GM23338 (cell line): Measurements from ENCODE around the gene RIT2. TPM values are rescaled to one million over a fixed set of nuclear protein-coding genes. Genes with fewer than 3 reads are reported as not detected.

Experiments
- ATAC-seq: fragments of 200-7000 bp; cut with Tn5 transposase; 3 replicates; pipeline ENCODE4 v1.9.1; 2020
- DNase-seq: peaks from one replicate; pipeline ENCODE4 v3.0.0-alpha.2; 2015; ENCODE audit warnings: low spot score
- H2AFZ ChIP-seq: fragments of 200-600 bp; sonication (generic); 2 replicates; pipeline ENCODE4 v1.8.0; 2016; ENCODE audit warnings: antibody characterized with exemption, mild to moderate bottlenecking, moderate library complexity
- H3F3A ChIP-seq: fragments of 200-600 bp; sonication (generic); replicated peaks from 2 replicates; pipeline ENCODE4 v1.8.0; 2017; ENCODE audit warnings: antibody characterized with exemption, mixed run types, low read depth
- H3K27ac ChIP-seq: fragments of 200-600 bp; sonication (generic); 2 replicates; pipeline ENCODE4 v1.6.1; 2016; ENCODE audit warnings: low read depth
- H3K27me3 ChIP-seq: fragments of 200-600 bp; sonication (generic); 2 replicates; pipeline ENCODE4 v1.8.0; 2016; ENCODE audit warnings: mild to moderate bottlenecking, mixed run types, moderate library complexity; ENCODE audit not compliant: insufficient read depth
- H3K36me3 ChIP-seq: fragments of 200-600 bp; sonication (generic); 2 replicates; pipeline ENCODE4 v1.8.0; 2016; ENCODE audit warnings: mild to moderate bottlenecking; ENCODE audit not compliant: insufficient read depth
- H3K4me1 ChIP-seq: fragments of 200-600 bp; sonication (generic); 2 replicates; pipeline ENCODE4 v1.8.0; 2016; ENCODE audit warnings: mild to moderate bottlenecking, moderate library complexity; ENCODE audit not compliant: insufficient read depth
- H3K4me2 ChIP-seq: fragments of 200-600 bp; sonication (generic); 2 replicates; pipeline ENCODE4 v1.7.1; 2017; ENCODE audit warnings: mixed run types
- H3K4me3 ChIP-seq: fragments of 200-600 bp; sonication (generic); 2 replicates; pipeline ENCODE4 v1.6.1; 2016; ENCODE audit warnings: mixed run types
- H3K79me2 ChIP-seq: fragments of 200-600 bp; sonication (generic); replicated peaks from 2 replicates; pipeline ENCODE4 v1.8.0; 2017; ENCODE audit warnings: mild to moderate bottlenecking; ENCODE audit not compliant: insufficient read depth
- H3K9me2 ChIP-seq: fragments of 200-600 bp; sonication (generic); 2 replicates; pipeline ENCODE4 v1.8.0; 2017; ENCODE audit not compliant: insufficient read depth
- H4K20me1 ChIP-seq: fragments of 200-600 bp; sonication (generic); replicated peaks from 2 replicates; pipeline ENCODE4 v1.8.0; 2017; ENCODE audit warnings: mild to moderate bottlenecking; ENCODE audit not compliant: insufficient read depth
- H3K27ac Mint-ChIP-seq: 2 replicates; pipeline ENCODE4 v1.8.0; 2020; ENCODE audit warnings: inconsistent platforms, mild to moderate bottlenecking, moderate library complexity, mixed read lengths
- H3K27me3 Mint-ChIP-seq: 3 replicates; pipeline ENCODE4 v1.8.0; 2022; ENCODE audit warnings: low read depth, mild to moderate bottlenecking, moderate library complexity, mixed read lengths, inconsistent platforms; ENCODE audit not compliant: insufficient read depth, poor library complexity
- H3K36me3 Mint-ChIP-seq: 3 replicates; pipeline ENCODE4 v1.8.0; 2021; ENCODE audit warnings: low read depth, mild to moderate bottlenecking, inconsistent platforms, moderate library complexity, mixed read lengths
- H3K4me1 Mint-ChIP-seq: 3 replicates; pipeline ENCODE4 v1.8.0; 2020; ENCODE audit warnings: mild to moderate bottlenecking, inconsistent platforms, mixed read lengths
- H3K4me3 Mint-ChIP-seq: 3 replicates; pipeline ENCODE4 v1.8.0; 2021; ENCODE audit warnings: moderate library complexity, mild to moderate bottlenecking, inconsistent platforms, mixed read lengths
- H3K9me3 Mint-ChIP-seq: 3 replicates; pipeline ENCODE4 v1.8.0; 2020; ENCODE audit warnings: moderate library complexity, mild to moderate bottlenecking, inconsistent platforms, mixed read lengths
- CREB1 ChIP-seq: fragments of 250-450 bp; sonication (Bioruptor Pico); IDR thresholded peaks from 2 replicates; pipeline ENCODE4 v1.5.0; 2020; ENCODE audit warnings: low read depth, mild to moderate bottlenecking, moderate library complexity
- EZH2 ChIP-seq: fragments of 200-600 bp; sonication (generic); IDR thresholded peaks from one replicate; pipeline ENCODE4 v1.8.0; 2017; ENCODE audit warnings: antibody characterized with exemption, mild to moderate bottlenecking, low read depth; ENCODE audit not compliant: unreplicated experiment
- EZH2phosphoT487 ChIP-seq: fragments of 200-600 bp; sonication (generic); IDR thresholded peaks from one replicate; pipeline ENCODE4 v1.8.1; 2018; ENCODE audit warnings: antibody characterized with exemption; ENCODE audit not compliant: unreplicated experiment
- JUNB ChIP-seq: IDR thresholded peaks from one replicate; pipeline ENCODE4 v1.6.1; 2016; ENCODE audit warnings: antibody characterized with exemption; ENCODE audit not compliant: unreplicated experiment
- NANOG ChIP-seq: IDR thresholded peaks from 2 replicates; pipeline ENCODE4 v1.6.1; 2016; ENCODE audit warnings: antibody characterized with exemption, borderline replicate concordance
- POLR2AphosphoS5 ChIP-seq: IDR thresholded peaks from 2 replicates; pipeline ENCODE4 v1.6.1; 2016; ENCODE audit warnings: antibody characterized with exemption, low read depth
- ZNF114 ChIP-seq: fragments of 250-450 bp; sonication (Bioruptor Pico); IDR thresholded peaks from 2 replicates; pipeline ENCODE4 v1.5.0; 2020; ENCODE audit warnings: mild to moderate bottlenecking, moderate library complexity
- ZNF331 ChIP-seq: fragments of 250-450 bp; sonication (Bioruptor Pico); IDR thresholded peaks from 2 replicates; pipeline ENCODE4 v1.5.0; 2020; ENCODE audit warnings: low read depth, mild to moderate bottlenecking, moderate library complexity
- polyA plus RNA-seq: library from polyadenylated mRNA; unstranded; fragments of >200 nt; fragmentation: Nextera tagmentation; extraction: Ambion mirVana; gene quantifications from 2 replicates; pipeline ENCODE4 v1.2.1, GENCODE V29; 2016
- total RNA-seq: library from RNA; depleted of rRNA; stranded (reverse); fragments of >200 nt; shearing (Covaris generic); gene quantifications from 2 replicates; pipeline ENCODE4 v1.2.3, GENCODE V29; 2014
- TF ChIP-seq, protein P1 (sequence below), 2 experiments: fragments of 200-600 bp in 1 of 2; sonication (generic) in 1 of 2; conservative IDR thresholded peaks; 2 replicates each; pipeline versions ENCODE4 v1.5.1 to v1.6.1; 2016 to 2017; ENCODE audit warnings: antibody characterized with exemption in 2 of 2, low read depth in 2 of 2, mild to moderate bottlenecking in 2 of 2, moderate library complexity in 1 of 2
- TF ChIP-seq, protein P2 (sequence below): IDR thresholded peaks from one replicate; pipeline ENCODE4 v1.6.1; 2018; ENCODE audit warnings: antibody characterized with exemption; ENCODE audit not compliant: unreplicated experiment
- TF ChIP-seq, protein P3 (sequence below): IDR thresholded peaks from 2 replicates; pipeline ENCODE4 v1.6.1; 2016; ENCODE audit warnings: antibody characterized with exemption

The RIT2 gene
- total and polyA plus RNA-seq, 2 experiments from 2014 or later = 1.9 to 8.8 TPM

DNA sequence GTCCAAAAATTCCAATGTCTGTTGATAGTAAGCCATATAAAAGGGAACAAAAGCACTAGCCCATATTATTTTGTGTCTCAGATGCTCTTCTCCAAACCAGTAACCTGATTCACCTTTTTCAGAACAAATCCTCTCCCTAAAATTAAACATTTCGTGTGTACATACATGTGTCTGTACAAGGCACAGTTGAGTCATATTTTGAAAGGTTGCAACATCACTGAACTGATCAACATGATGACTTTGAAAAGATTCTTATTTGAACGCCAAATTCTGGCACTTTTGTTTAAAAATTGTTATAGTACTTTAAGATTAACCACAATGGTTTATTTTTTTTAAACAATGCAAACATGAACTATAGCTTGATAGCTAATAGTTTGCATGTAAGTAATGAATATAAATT is 102.5 kb downstream of the RIT2 start:
- no peak overlapping the region for H2AFZ ChIP-seq
- no peaks in the 10 kb centered on the region for H3F3A ChIP-seq
- H3K27ac ChIP-seq = no peak overlapping the region
- ATAC-seq (no peak), DNase-seq (no peak)
- no peaks in the 10 kb centered on the region for H3K9me2 ChIP-seq
- no peaks in the 10 kb centered on the region for H3K27me3 Mint-ChIP-seq
- H3K4me3 Mint-ChIP-seq = no peak overlapping the region
- no peak for TF ChIP-seq EZH2phosphoT487
- TF ChIP-seq ZNF331 (CRISPR knock-in tag) = no peak
- TF ChIP-seq, protein P1, sequence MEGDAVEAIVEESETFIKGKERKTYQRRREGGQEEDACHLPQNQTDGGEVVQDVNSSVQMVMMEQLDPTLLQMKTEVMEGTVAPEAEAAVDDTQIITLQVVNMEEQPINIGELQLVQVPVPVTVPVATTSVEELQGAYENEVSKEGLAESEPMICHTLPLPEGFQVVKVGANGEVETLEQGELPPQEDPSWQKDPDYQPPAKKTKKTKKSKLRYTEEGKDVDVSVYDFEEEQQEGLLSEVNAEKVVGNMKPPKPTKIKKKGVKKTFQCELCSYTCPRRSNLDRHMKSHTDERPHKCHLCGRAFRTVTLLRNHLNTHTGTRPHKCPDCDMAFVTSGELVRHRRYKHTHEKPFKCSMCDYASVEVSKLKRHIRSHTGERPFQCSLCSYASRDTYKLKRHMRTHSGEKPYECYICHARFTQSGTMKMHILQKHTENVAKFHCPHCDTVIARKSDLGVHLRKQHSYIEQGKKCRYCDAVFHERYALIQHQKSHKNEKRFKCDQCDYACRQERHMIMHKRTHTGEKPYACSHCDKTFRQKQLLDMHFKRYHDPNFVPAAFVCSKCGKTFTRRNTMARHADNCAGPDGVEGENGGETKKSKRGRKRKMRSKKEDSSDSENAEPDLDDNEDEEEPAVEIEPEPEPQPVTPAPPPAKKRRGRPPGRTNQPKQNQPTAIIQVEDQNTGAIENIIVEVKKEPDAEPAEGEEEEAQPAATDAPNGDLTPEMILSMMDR (conservative IDR thresholded peaks at IDR 0.05; ENCODE audit: low read depth in 2 of 2) = no peak
- TF ChIP-seq JUNB = no peak
- TF ChIP-seq, protein P2, sequence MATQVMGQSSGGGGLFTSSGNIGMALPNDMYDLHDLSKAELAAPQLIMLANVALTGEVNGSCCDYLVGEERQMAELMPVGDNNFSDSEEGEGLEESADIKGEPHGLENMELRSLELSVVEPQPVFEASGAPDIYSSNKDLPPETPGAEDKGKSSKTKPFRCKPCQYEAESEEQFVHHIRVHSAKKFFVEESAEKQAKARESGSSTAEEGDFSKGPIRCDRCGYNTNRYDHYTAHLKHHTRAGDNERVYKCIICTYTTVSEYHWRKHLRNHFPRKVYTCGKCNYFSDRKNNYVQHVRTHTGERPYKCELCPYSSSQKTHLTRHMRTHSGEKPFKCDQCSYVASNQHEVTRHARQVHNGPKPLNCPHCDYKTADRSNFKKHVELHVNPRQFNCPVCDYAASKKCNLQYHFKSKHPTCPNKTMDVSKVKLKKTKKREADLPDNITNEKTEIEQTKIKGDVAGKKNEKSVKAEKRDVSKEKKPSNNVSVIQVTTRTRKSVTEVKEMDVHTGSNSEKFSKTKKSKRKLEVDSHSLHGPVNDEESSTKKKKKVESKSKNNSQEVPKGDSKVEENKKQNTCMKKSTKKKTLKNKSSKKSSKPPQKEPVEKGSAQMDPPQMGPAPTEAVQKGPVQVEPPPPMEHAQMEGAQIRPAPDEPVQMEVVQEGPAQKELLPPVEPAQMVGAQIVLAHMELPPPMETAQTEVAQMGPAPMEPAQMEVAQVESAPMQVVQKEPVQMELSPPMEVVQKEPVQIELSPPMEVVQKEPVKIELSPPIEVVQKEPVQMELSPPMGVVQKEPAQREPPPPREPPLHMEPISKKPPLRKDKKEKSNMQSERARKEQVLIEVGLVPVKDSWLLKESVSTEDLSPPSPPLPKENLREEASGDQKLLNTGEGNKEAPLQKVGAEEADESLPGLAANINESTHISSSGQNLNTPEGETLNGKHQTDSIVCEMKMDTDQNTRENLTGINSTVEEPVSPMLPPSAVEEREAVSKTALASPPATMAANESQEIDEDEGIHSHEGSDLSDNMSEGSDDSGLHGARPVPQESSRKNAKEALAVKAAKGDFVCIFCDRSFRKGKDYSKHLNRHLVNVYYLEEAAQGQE = no peak
- TF ChIP-seq, protein P3, sequence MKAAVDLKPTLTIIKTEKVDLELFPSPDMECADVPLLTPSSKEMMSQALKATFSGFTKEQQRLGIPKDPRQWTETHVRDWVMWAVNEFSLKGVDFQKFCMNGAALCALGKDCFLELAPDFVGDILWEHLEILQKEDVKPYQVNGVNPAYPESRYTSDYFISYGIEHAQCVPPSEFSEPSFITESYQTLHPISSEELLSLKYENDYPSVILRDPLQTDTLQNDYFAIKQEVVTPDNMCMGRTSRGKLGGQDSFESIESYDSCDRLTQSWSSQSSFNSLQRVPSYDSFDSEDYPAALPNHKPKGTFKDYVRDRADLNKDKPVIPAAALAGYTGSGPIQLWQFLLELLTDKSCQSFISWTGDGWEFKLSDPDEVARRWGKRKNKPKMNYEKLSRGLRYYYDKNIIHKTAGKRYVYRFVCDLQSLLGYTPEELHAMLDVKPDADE = no peak
- TF ChIP-seq CREB1 = no peak
- TF ChIP-seq POLR2AphosphoS5 = no peak
- TF ChIP-seq ZNF114 = no peak
- TF ChIP-seq EZH2 = no peak
- no peak for TF ChIP-seq NANOG
- no peaks in the 10 kb centered on the region for H3K79me2 ChIP-seq
- no peaks in the 10 kb centered on the region for H3K36me3 Mint-ChIP-seq
- peaks cover 19% of the 10 kb centered on the region for H3K4me1 ChIP-seq
- H3K36me3 ChIP-seq = no peaks in the 10 kb centered on the region
- no peak overlapping the region for H3K4me2 ChIP-seq
- no peaks in the 10 kb centered on the region for H3K27me3 ChIP-seq
- H3K4me3 ChIP-seq = no peak overlapping the region
- H3K27ac Mint-ChIP-seq = no peak overlapping the region; the same call in 1 of the 2 replicates
- H3K4me1 Mint-ChIP-seq = peaks cover 13% of the 10 kb centered on the region
- H3K9me3 Mint-ChIP-seq = no peaks in the 10 kb centered on the region
- no peaks in the 10 kb centered on the region for H4K20me1 ChIP-seq
